Measurements from ENCODE around the gene FXYD5. TPM values are rescaled to one million over a fixed set of nuclear protein-coding genes. Genes with fewer than 3 reads are reported as not detected.

FXYD5 gene
- total RNA-seq, 1 donor from 2014 or later = 138 TPM

GRCh38 chr19:35107545-35107944, 47.0 kb upstream of the FXYD5 start:
- intact Hi-C loops (cut with DNase I) = no loop called here
- Histone ChIP-seq H3K4me3 (no peak overlapping the region), H3K27ac (no peak overlapping the region), H3K9me3 (no peaks in the 10 kb centered on the region), H3K27me3 (no peaks in the 10 kb centered on the region), H3K36me3 (no peaks in the 10 kb centered on the region), H3K4me1 (no peaks in the 10 kb centered on the region)
- no peak for DNase-seq (ENCODE audit: low spot score in 2 of 2)
- TF ChIP-seq CTCF (IDR thresholded peaks at IDR 0.05) = no peak

GRCh38 chr19:35108730-35109129, 45.8 kb upstream of the FXYD5 start:
- Histone ChIP-seq H3K27ac (no peak overlapping the region), H3K4me1 (no peaks in the 10 kb centered on the region), H3K27me3 (no peaks in the 10 kb centered on the region), H3K36me3 (no peaks in the 10 kb centered on the region), H3K4me3 (no peak overlapping the region), H3K9me3 (no peaks in the 10 kb centered on the region)
- TF ChIP-seq CTCF (IDR thresholded peaks at IDR 0.05) = no peak
- intact Hi-C loops (cut with DNase I) = no loop called here
- DNase-seq (ENCODE audit: low spot score in 2 of 2) = no peak

- intact Hi-C loops (cut with DNase I) = no loop called here
- Histone ChIP-seq H3K9me3 (no peaks in the 10 kb centered on the region), H3K4me1 (no peaks in the 10 kb centered on the region), H3K36me3 (no peaks in the 10 kb centered on the region), H3K4me3 (no peak overlapping the region), H3K27ac (no peak overlapping the region), H3K27me3 (no peaks in the 10 kb centered on the region)
- DNase-seq (ENCODE audit: low spot score in 2 of 2) = no peak
- TF ChIP-seq CTCF (IDR thresholded peaks at IDR 0.05) = no peak
These were observed 45.0 kb upstream of the FXYD5 start for GRCh38 chr19:35109395-35110112.

GRCh38 chr19:35110974-35111373, 43.6 kb upstream of the FXYD5 start:
- no peaks in the 10 kb centered on the region for H3K27me3 ChIP-seq
- TF ChIP-seq CTCF (IDR thresholded peaks at IDR 0.05) = no peak
- intact Hi-C loops (cut with DNase I) = no loop called here
- no peak for DNase-seq (ENCODE audit: low spot score in 2 of 2)
- H3K27ac ChIP-seq = no peak overlapping the region
- H3K9me3 ChIP-seq = no peaks in the 10 kb centered on the region
- no peaks in the 10 kb centered on the region for H3K36me3 ChIP-seq
- H3K4me3 ChIP-seq = no peak overlapping the region
- peaks cover 4 to 6% of the 10 kb centered on the region in 2 donors for H3K4me1 ChIP-seq

- H3K27ac ChIP-seq = no peak overlapping the region
- no peak for DNase-seq (ENCODE audit: low spot score in 2 of 2)
- intact Hi-C loops (cut with DNase I) = no loop called here
- H3K9me3 ChIP-seq = no peaks in the 10 kb centered on the region
- no peak for TF ChIP-seq CTCF (IDR thresholded peaks at IDR 0.05)
- peaks cover 4 to 6% of the 10 kb centered on the region in 2 donors for H3K4me1 ChIP-seq
- no peak overlapping the region for H3K4me3 ChIP-seq
- H3K27me3 ChIP-seq = no peaks in the 10 kb centered on the region
- no peaks in the 10 kb centered on the region for H3K36me3 ChIP-seq
These were observed 41.4 kb upstream of the FXYD5 start for GRCh38 chr19:35112995-35113688.
